NAMALWA (cell line): ENCODE measurements around the gene MXD3.

Experiments used
- DNase-seq: peaks from one replicate; pipeline ENCODE4 v3.0.0-alpha.2; 2015; ENCODE audit warnings: low spot score

Gene MXD3

DNA sequence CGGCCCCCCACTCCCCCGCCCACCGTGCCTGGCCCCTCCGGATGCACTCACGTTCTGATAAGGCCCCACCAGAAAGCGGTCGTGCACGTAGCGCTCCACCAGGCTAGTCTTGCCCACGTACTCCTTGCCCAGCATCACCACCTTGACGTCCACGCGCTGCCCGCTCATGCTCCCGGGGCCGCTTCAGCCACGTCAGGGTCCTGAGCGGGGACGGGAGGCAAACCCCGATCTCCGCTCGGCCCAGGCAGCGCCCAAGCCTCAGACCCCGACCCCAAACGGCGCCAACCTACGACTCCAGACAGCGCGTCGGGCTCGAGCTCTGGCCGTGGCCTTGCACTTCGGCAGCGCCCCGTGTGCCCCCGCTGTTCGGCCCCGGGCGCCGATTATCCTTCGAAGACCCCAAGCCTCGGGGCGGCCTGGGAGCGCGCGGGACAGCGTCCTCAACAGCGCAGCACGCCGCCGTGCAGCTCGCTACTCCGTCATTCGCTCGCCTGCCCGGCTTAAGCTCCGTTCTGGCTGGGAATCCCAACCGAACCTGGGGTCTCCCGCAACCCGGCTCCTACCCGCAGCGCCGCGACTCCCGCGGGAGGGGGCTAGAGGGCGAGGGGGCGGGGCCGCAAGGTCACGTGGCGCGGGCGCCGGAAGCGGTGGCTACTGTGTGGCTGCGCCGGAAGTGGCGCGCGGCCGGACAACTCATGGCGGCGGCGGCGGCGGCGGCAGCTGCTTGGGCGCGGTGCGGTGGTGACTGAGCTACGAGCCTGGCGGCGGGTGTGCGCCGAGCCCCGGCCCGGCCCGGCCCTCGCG is 8.4 kb downstream of the MXD3 start, which contains the start of the genes PRELID1 and RAB24:
TSS of gene PRELID1 (plus strand) at position 679 of the 804 bp plus-strand sequence. CDS start 187 bp downstream, outside the sequence.
TSS of gene RAB24 (minus strand) at position 599 of the 804 bp plus-strand sequence. CDS start at position 168, 431 bp downstream.
- DNase-seq, result peak; percentile 88

DNA sequence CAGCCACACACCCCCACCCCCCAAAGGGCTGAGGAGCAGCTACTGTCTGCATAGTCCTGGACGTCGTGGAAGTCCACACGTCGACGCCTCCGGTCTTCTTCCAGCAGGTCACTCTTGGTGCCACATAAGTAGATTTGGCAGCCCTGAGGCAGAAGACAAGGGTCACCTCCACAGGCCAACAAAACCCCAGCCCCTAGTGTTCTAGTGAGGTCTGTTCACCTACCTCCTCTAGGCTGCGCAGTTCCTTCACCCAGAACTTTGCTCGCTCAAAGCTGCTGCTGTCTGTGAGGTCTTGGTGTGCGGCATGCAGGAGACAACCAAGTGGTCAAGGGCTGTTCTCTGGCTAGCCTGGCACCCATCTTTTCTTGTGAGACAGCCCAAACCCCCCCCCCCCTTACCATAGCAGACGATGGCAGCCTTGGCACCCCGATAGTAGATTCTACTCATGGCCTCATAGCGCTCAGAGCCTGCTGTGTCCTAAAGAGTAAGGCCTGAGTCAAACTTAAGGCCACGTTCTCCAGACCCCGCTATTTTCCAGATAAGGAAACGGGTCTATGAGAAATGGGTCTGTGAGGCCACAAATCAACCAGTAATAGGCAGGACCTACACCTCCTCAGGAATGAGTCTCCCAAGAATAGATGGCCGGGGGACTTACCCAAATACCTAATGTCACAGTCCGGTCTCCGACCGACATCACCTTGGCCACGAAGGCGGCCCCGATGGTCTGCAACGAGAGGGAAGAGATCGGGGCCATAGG is 9.2 kb downstream of the MXD3 start:
- DNase-seq, result peak; percentile 47

DNA sequence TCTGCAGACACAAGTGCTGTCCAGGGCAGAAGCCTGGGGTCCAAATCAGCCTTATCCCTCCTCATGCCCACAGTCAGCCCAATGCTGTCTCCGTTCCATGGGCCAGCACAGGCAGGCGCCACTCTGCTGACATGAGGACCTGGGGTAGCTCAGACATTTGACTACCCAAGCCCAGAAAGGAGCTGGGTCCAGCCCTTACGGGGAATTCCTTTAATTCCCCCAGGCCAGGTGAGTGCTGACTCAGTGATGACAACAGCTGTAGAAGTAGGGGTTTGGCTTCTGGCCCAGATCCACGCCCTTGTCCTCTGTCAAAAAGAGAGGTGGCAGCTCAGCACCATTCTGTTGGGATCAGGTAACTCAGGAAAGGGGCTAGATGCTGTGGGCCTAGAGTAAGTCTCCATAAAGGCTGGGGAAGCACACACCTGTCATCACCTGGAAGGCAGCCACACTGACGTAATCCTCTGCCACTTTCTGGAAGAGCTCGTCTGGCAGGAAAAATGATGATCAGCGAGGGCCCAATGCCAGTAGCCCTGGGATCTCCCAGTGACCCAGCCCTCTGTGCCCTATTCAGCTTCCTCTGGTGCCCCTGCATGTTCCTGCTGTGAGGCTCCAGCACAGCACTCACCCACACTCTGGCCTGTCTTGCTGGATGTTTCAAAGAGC is 10.1 kb downstream of the MXD3 start:
- no peak for DNase-seq

DNA sequence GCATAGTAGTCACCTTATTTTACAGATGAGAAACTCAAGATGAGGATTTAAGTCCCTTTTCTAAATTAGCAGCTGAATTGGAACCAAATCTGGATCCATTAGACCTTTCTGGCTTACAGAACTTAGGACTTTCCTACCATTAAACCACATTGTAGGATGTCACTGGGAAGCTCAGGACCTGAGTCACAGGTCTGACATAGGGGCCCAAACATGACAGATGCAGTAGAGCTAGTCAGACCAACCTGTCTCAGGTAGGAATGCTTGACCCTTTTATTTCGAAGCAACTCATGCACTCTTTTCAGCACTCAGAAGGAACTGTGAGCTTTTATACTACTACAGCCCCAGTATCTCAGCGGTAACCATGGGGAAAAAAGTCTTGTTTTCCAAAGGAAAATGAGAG is 10.7 kb downstream of the MXD3 start:
- DNase-seq, result no peak

DNA sequence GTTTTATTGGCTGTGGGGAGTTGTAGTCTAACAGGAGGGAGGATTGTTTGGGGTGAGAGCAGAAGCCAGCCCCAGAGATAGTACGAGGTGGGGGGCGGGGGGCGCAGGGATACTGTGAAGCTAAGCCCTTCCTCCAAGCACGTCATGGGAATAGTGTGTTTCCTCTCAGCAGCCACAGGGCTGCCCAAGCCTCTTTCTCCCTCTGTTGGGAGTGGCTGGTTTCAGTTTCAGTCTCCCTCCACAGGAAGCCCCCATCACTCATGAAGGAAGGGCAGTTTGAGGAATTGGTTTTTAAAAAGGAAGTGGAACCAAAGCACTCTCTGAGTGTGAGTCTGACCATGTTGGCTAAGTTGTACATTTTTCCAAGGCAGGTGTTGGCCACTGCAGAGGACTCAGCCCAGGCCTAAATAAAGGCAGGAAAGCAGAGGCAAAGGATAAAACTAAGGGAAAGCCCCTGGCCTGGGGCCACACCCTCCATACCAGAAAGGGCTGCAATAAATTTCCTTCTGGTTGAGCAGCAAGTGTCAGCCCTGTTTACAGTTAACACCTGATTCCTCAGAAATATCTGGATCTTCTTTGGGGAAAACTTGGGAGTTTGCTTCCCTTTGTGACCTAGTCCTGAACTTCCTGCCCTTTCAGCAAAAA is 11.3 kb downstream of the MXD3 start:
- peak; percentile 86 for DNase-seq

DNA sequence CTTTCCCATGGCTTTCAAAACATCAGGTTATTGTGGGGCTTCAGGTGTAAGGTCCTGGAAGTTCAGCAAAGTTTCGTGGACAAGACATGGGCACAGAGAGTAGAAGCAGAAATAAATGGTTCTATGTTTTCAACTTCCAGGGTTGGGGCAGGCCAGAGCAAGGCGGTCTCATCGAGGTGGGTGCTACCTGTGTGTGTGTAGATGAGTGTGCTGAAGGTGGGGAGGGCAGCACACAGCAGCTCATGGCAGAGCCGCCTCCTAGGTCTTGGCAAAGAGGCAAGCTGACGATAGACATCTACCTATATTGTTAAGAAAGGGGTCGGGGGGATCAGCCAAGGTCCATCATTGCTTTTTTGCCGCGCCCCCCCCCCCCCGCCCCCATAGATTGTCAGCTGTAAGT is 12.0 kb downstream of the MXD3 start:
- no peak for DNase-seq

DNA sequence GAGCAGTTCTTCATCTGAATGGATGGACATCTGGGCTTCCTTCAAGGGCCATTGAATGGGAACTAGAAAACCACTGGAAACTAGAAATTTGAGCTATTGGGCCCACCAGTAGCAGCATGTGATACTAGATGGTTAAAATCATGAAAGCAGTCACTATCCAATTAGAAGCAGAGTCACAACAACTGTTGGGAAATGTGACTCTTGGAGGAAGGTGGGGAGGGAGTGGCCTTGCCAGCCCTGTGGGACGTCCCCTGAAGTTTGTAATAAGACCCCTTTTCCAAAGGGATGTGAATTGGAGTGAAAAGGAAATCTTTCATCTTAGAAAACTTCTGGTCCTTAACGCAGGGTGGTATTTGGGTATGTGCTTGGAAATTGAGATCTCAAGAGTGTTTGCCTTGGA is 13.8 kb downstream of the MXD3 start:
- DNase-seq, result no peak

DNA sequence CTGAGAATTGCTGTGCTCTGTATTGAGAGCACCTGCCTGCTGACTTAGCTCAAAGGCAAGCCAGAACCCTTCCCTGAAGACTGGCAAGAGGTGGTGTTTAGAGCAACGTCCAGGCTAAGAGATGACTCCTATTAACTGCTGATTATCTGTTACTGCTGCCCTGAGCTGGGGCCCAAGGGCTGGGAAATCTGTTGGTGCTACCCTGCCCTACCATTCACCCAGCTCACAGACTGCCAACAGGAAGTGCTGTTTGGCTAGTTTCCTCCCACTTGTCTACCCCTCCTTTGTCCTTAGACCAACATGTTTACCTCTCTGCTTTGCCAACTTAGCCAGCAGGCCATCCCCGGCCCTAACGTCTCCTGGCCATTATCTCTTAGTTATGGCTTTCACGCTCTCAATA is 15.1 kb downstream of the MXD3 start:
- no peak for DNase-seq

DNA sequence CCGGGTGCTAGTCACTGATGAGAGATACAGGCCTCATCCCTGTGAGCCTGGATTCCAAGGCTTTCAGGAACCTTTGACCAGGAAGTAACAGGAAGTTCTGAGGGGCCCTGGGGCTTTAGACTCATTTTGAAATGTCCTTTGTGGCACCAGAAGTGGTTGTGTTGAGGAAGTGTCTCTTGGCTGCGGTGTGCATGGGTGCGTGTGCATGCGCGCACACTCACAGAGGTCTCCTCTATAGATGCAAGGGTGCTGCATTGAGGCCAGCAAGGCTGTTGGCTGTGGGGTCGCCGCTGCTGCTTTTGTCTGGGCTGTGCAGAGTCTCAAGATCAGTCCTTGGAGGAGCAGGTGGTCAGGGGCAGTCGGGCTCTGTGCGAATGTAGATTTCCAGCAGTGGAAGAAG is 15.8 kb downstream of the MXD3 start:
- DNase-seq, result no peak

DNA sequence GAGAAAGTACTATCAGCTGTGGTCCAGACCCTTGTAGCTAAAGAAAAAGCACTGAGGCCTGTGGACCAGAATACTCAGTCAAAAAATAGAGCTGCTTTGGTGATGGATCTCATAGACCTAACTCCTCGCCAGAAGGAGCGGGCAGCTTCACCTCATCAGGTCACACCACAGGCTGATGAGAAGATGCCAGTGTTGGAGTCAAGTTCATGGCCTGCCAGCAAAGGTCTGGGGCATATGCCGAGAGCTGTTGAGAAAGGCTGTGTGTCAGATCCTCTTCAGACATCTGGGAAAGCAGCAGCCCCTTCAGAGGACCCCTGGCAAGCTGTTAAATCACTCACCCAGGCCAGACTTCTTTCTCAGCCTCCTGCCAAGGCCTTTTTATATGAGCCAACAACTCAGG is 17.1 kb downstream of the MXD3 start:
- no peak for DNase-seq

DNA sequence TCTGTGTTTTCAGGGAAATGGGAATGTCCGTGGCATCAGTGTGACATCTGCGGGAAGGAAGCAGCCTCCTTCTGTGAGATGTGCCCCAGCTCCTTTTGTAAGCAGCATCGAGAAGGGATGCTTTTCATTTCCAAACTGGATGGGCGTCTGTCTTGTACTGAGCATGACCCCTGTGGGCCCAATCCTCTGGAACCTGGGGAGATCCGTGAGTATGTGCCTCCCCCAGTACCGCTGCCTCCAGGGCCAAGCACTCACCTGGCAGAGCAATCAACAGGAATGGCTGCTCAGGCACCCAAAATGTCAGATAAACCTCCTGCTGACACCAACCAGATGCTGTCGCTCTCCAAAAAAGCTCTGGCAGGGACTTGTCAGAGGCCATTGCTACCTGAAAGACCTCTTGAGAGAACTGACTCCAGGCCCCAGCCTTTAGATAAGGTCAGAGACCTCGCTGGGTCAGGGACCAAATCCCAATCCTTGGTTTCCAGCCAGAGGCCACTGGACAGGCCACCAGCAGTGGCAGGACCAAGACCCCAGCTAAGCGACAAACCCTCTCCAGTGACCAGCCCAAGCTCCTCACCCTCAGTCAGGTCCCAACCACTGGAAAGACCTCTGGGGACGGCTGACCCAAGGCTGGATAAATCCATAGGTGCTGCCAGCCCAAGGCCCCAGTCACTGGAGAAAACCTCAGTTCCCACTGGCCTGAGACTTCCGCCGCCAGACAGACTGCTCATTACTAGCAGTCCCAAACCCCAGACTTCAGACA is 17.7 kb downstream of the MXD3 start:
- no peak for DNase-seq

DNA sequence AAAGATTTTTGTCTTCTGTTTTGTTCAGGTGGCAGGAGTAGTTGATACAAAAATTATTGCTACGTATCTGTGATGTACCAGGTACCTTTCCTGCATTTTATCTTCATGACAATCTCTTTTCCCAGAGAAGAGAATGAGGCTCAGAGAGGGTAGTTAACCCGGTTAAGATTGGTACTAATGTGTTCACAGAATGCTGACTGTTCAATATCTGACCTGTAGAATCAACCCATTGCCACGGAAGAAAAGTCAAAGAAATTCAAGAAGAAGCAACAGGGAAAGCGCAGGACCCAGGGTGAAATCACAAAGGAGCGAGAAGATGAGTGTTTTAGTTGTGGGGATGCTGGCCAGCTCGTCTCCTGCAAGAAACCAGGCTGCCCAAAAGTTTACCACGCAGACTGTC is 20.0 kb downstream of the MXD3 start:
- no peak for DNase-seq

DNA sequence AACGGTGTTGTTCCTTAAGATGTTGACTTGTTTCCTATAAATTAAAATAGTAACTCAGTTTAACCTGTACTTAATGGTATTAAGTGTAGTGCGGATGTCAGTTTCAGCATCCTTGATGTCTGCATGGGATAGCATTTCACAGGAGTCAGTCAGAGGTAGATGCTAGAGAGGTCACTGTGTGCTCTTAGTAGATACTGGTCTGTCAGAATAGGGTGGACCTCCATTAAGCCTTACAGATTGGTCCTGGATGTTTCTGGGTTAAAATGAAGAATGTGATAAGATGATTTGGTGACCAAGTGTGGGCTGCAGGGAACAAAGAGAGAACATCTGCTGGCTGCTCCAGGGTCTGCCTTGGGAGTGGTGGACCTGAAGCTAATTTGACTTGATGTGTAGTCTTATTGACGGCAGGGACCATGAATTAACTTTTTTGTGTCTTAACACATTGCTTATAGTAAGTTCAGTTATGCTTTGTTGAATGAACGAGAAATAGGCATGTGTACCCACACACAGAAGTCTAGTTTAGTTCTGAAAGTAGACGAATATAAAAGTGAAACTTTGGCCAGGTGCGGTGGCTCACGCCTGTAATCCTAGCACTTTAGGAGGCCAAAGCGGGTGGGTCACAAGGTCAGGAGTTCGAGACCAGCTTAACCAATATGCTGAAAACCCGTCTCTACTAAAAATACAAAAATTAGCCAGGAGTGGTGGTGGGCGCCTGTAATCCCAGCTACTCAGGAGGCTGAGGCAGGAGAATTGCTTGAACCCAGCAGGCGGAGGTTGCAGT is 20.7 kb downstream of the MXD3 start:
- DNase-seq, result peak; percentile 53

DNA sequence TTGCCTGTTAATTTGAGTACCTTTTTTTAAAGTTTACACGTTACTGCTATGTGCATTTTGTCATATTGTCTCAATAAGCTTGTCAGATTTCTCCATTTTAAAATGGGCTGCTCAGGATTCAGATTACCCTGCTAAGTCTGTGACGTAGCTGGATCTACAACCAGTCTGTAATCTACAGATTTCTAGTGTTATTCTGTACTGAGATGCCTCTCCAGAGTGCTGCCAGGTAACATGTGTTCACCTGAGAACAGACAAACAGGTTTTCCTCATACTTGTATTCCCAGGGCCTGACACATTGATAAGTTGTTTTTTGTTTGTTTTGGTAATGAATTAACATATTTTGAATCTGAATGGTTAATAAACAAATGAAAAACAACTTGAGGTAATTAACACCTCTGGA is 23.5 kb downstream of the MXD3 start:
- DNase-seq, result no peak

DNA sequence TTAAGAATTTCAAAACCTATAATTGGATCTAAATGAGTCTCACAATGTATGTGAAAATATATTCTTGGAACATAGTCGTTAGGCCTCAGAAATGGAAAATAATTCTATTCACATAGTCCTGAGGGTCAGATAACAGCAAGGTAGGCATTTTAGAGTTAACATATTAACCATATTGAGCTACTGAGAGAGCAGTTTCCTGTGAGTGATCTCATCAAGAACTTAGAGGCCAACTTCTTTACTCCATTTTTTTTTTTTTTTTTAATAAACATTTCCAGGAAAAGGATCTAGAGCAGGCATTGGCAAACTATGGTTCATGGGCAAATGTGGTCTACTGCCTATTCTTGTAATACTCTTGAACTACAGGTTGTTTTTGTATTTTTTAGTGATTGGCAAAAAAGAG is 34.8 kb downstream of the MXD3 start:
- DNase-seq, result no peak

DNA sequence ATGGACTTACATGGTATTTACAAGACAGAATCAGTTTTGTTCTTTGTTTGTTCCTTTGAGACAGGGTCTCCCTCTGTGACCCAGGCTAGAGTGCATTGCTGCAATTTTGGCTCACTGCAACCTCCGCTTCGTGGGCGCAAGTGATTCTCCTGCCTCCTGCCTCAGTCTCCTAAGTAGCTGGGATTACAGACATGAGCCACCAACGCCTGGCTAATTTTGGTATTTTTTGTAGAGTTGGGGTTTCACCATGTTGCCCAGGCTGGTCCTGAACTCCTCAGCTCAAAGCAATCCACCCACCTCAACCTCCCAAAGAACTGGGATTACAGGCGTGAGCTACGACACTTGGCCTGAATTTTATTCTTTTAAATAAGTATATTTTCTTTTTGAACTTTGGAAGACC is 35.8 kb downstream of the MXD3 start:
- DNase-seq, result no peak

DNA sequence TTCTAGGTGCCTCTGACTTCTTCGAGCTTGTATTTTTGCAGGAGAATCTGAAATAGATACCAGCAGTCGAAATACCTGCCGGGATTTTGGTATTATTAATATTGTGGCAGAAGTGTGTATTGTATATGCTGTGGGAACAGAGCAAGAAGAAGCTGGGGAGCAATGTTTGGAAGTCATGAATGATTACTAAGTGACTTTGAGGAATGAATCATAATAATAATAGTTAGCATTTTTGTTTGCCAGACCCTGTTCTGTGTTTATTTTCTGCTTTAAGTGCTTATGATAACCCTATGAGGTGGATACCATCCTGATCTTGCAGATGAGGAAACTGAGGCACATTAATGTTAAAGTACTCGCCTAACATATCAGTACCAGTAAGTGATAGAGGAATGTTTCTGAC is 40.6 kb downstream of the MXD3 start:
- DNase-seq, result no peak

DNA sequence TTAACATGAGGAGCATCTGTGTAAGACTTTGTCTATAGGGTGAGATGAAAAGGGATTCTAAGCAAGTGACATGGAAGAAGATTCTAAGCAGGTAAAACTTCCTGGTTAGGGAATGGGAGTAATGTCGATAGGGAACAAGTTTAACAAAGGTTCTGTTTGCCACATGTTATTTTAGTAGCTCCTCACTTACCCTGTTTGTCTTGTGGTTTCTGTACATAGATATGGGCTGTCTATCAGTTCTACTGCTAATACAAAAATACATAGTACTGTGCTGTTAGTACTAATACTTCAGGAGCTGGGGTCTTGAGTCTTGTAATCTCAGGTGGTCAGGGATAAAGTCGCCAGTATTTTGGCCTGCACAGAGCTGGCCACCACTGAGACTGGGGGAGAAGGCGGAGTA is 41.0 kb downstream of the MXD3 start:
- no peak for DNase-seq

DNA sequence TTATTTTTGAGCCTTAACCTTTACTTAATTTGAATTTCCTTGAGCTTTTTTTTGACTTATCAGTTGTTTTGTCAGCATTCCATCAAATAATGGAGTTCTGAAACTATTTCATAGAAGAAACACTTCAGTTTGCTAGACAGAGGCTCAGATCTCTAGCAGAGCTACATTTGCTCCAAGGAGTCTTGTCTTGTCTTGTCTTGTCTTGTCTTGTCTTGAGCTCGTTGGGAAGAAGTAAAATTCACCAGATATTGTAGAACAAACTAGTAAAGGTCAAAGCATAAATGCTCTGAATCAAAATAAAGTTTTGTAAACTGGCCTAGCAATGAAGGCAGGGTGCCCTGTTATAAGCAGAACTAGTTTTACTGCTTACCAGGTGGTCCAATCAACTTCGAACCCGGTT is 41.7 kb downstream of the MXD3 start:
- no peak for DNase-seq

DNA sequence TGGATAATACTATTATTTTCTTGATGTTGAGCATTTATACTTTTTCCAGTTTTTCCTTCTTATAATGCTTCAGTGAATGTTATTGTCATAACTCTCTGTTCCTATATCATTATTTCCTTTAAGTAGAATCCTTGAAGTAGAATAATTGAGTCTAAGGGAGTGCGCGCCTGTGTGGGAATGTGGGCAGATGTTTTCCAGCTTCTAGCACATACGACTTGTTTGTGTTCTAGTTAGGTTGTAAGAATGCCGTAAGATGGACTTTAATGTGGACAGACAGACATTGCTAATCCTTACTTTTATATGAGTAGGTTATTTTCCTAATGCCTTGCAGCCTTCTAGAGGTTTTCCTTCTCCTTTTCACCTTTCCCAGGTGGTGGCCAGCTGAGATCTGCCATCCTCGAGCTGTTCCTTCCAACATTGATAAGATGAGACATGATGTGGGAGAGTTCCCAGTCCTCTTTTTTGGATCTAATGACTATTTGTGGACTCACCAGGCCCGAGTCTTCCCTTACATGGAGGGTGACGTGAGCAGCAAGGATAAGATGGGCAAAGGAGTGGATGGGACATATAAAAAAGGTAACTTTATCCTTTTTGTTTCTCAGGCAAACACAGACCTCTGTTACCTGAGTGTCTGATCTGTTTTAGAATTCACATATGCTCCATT is 42.3 kb downstream of the MXD3 start:
- DNase-seq, result no peak
